Measurements from ENCODE around the gene SLX9.
"Not testable (repeated sequence)": the region's sequence is repeated elsewhere in the genome, so short reads cannot be mapped to it uniquely, and the experiment has no call there.

SLX9 gene

DNA sequence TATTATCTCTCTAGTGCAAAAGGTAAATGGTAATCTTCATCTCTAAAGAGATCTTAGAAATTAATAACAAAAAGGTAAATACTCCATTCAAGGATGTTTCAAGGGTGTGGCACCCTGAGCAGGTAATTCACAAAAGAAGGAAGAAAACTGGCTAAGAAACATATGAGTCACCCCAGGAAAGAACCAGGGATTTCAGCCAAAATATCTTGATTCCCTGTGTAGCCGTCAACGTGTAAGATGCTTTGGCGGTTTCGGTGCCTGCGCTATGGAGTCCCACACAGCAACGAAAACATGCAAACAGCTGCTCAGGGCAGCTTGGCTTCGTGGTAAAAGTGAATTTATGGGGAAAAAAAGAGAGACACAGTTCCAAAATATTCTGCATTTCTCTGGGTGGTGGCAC lies 22.9 kb upstream of the SLX9 start:
- no peak for DNase-seq (ENCODE audit: low read depth in 3 of 3)

GRCh38 chr21:44917446-44918106 lies 22.3 kb upstream of the SLX9 start:
- no peak for DNase-seq (ENCODE audit: low read depth in 3 of 3)

GRCh38 chr21:44918107-44918470 lies 21.7 kb upstream of the SLX9 start:
- no peak for DNase-seq (ENCODE audit: low read depth in 3 of 3)

- DNase-seq (ENCODE audit: low read depth in 3 of 3) = no peak
These were observed 21.2 kb upstream of the SLX9 start for GRCh38 chr21:44918581-44919033.

GRCh38 chr21:44919111-44919912 lies 20.5 kb upstream of the SLX9 start:
- DNase-seq (ENCODE audit: low read depth in 3 of 3) = no peak

- no peak for DNase-seq (ENCODE audit: low read depth in 3 of 3)
These were observed 19.7 kb upstream of the SLX9 start for GRCh38 chr21:44919913-44920693.

DNA sequence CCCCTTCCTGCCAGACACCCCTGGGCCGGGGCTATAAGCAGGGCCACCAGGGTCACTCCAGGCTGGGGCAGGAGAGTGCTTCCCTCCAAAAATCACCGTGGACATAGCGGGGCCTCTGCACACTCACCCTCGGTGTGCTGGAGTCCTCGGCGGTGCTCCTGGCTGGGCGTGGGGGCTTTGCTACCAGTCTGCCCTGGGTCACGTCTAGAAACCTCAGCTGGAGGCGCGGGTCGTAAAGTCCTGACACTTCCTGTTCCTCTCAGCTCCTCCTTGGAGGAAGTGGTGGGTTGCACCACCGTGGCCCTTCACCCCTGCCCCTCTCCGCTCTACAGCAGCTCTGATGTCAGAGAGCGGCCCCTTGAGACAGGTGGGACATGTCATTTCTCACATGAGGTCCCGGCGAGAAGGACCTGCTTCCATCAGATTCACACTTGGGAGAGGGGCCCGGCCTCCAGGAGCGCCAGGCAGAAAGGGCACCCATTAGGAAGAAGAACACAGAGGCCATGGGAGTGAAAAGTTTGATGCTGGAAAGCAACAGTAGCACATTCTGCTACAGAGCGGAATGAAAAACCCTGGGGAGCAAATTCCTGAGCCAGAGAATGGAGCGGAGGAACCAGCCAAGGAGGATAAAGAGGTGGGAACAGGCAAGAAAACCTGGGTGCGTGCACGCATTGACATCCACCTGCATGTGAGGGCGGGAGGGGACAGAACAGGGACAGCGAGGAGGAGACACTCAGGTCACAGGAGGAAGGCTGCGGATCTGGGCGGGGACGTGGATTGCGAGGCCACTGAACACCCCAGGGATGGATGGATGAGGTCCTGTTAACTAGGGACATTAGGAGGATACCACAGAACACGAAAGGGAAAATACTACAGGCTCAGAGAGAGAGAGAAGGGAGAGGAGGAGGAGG lies 18.9 kb upstream of the SLX9 start, which contains the start of gene ITGB2:
Gene ITGB2 (minus strand): TSS at position 206 of the 911 bp plus-strand sequence. CDS start 10,117 bp downstream, outside the sequence.
- DNase-seq (ENCODE audit: low read depth in 3 of 3) = peak in 1 of 3 experiments; percentile 32

DNA sequence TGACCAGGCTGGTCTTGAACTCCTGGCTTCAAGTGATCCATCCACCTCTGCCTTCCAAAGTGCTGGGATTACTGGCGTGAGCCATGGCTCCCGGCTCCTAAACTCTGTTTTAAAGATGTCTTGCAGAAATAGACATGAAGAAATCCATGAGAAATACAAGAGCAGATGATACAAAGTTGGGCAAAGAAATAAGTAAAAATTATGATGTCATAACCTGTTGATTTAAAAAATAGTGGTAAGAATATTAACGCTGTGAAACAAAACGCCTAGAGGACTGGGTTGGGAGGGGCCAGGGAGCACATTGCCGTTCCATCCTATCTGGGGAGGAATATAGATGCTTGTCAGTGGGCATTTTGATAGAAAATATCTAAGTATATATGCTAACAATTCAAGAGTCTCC lies 17.9 kb upstream of the SLX9 start:
- DNase-seq (ENCODE audit: low read depth in 3 of 3) = no peak

GRCh38 chr21:44923480-44924084 lies 16.2 kb upstream of the SLX9 start:
- no peak for DNase-seq (ENCODE audit: low read depth in 3 of 3)

DNA sequence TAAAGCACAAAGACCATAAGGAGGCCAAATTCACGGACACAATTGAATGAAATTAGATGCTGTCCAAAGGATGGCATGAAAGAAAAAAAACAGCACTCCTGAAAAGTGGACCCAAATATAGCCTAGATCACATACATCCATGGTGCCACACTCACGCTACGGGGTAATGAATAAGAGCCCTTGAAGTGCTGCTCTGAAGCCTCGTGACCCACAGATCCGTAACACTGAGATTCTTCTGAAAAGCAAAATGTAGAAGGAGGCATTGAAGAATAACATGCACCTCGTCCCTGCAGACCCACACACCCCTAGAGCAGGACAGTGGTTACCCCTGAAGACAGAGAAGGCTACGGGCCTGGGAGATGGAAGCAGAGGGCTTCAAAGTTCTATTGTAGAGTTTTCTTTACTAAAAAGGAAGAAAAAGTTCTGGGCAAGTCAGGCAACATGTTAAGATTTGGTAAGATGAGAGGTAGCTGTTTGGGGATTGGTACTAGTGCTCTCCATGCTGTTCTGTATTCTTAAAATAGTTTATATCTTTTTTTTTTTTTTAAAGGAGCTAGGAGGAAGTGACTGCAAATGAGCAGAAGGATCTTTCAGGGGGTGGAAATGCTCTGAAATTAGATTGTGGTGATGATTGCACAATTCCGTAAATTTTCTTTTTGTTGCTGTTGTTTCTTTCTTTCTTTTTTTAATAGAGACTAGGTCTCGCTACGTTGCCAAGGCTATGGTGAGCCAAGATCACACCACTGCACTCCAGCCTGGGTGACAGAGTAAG lies 15.0 kb upstream of the SLX9 start:
- no peak for DNase-seq (ENCODE audit: low read depth in 3 of 3)

GRCh38 chr21:44925378-44925755 lies 14.5 kb upstream of the SLX9 start:
- DNase-seq (ENCODE audit: low read depth in 3 of 3) = no peak

DNA sequence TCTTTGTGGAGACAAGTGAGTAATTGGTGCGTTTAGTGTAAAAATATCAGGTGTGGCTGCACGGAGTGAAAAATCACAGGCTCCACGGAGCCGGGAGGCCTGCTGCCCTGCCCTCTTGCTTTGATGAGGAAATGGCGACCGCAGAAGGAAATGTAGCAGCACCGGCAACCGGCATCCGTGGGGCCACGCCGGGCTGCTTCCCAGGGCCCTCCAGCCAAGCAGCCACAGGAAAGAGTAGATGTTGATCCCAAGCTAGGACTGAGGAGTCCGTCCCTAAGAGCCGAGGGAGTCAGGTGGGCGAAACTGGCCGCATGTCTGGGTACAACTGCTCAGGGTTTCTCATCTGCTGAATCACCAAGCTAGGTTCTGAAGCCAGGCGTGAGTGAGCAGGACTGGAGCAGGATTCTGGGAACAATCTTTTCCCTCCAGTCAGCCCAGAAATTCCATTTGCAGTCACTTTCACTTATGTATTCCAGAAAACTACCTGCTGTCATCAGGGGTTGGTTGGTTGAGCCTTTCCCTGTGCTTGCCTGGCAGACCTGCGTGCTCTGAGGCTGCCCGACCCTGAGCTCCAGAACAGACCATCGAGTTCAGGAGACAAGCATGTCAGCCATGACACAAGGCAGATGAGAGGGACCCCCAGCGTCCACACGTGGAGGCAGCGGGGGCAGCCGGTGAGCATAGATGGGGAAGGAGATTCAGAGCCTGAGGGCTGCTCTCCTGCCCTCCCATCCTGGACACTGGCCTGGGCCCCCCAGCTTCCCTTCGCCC lies 13.3 kb upstream of the SLX9 start:
- DNase-seq (ENCODE audit: low read depth in 3 of 3) = no peak

- no peak for DNase-seq (ENCODE audit: low read depth in 3 of 3)
These were observed 12.6 kb upstream of the SLX9 start for GRCh38 chr21:44927259-44927586.

DNA sequence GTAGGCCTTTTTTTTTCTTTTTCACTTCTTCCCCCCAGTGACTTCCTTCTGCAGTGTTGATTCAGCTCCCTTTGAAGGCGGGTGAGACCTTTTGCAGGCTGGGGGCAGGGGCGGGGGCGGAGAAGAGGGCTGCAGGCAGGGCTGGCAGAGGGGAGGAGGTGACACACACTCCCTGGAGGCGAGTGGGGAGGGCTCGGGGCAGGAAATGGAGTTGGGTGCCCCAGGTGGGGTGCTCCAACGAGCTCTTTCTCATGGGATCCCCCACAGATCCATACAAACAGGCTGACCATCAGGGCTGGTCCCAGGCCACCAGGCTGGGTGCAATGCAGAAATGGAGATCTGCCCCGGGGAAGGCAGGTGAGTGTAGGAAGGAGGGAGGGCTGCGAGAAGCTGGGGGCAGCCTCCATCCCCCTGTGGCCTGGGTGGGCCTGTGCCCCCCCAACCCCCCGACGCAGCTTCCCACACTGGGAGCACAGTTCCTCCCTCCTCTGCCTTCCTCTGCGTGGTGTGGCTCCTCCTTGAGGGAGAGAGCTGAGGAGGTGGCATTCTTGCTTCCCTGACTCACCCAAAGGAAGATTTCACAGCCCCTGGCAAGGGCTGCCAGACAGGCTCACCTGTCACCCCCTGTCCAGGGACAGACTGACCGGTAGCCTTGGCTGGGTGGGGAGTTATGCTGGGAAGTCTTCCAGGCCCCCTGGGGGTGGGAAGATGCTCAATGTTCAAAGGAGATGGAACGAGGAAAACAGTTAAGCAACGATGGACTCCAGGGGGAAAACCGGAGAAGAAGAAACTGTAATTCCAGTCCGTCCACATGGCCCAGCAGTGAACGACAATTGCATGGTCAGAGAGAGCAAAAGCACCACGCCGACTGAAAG lies 12.0 kb upstream of the SLX9 start:
- peak in 2 of 3 experiments; percentile 92 to 94 for DNase-seq (ENCODE audit: low read depth in 3 of 3)

DNA sequence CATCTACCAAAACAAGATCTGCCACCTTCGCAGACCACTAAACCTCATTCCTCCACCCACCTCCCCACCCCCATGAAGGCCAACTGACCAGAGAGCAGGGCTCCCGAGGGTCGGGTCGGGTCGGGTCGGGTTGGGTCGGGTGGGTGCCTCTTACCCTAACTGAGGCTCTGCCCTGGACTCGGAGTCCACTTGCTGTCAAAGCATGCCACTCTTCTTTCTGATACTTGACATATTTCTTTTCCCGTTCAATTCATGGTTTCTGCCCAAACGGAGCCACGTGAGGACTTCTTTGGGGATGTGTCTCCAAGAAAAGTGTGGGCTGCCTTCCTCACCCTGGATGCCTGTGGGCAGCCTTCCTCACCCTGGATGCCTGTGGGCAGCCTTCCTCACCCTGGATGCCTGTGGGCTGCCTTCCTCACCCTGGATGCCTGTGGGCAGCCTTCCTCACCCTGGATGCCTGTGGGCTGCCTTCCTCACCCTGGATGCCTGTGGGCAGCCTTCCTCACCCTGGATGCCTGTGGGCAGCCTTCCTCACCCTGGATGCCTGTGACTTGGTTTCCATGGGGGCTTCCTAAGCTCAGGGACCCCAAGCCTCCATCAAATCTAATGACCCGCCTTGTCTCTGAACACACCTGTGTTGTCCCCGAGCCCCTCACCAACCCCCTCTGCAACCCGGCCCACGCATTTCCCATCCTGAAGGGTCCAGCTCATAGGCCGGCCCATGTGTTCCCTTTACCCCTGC lies 11.2 kb upstream of the SLX9 start:
- DNase-seq (ENCODE audit: low read depth in 3 of 3) = not testable (repeated sequence)

GRCh38 chr21:44929242-44929798 lies 10.5 kb upstream of the SLX9 start:
- DNase-seq (ENCODE audit: low read depth in 3 of 3) = no peak

GRCh38 chr21:44929799-44930542 lies 9.9 kb upstream of the SLX9 start:
- no peak for DNase-seq (ENCODE audit: low read depth in 3 of 3)

Data from stimulated activated CD4-positive, alpha-beta T cell treated with anti-CD3 and anti-CD28 coated beads, TNF-alpha, amount 100 ng/mL, for 4 hours (primary cell).